Measurements from ENCODE around the gene XYLT1. TPM values are rescaled to one million over a fixed set of nuclear protein-coding genes. Genes with fewer than 3 reads are reported as not detected.

XYLT1 gene
- total and polyA plus RNA-seq, 2 of the 8 experiments (the other 6 are each of a cell fraction or from before 2014, with no cell fraction given), result 6.6 to 25.4 TPM

- TF ChIP-seq CHD7 (IDR thresholded peaks at IDR 0.05; ENCODE audit: insufficient replicate concordance, low read length) (no peak), FOSL1 (IDR thresholded peaks at IDR 0.05; ENCODE audit: insufficient read depth, low read depth, low read length) (no peak), NANOG (IDR thresholded peaks at IDR 0.05; ENCODE audit: insufficient read depth, low read depth, low read length, poor library complexity, severe bottlenecking) (no peak)
These were observed 322.8 kb downstream of the XYLT1 start (continued) for GRCh38 chr16:17147942-17148341.

Data from H1 (cell line).